DND-41 (cell line): ENCODE measurements around the gene TMEM203.

Experiments
- EZH2 ChIP-seq: IDR thresholded peaks from 3 replicates; pipeline ENCODE4 v1.6.1; 2012; ENCODE audit warnings: borderline replicate concordance, low read depth, mild to moderate bottlenecking, moderate library complexity, low read length, inconsistent platforms; ENCODE audit not compliant: severe bottlenecking
- TF ChIP-seq, protein P1 (sequence below): IDR thresholded peaks from 2 replicates; pipeline ENCODE4 v1.5.1; 2012; ENCODE audit warnings: borderline replicate concordance, low read length, moderate library complexity, mild to moderate bottlenecking; ENCODE audit not compliant: poor library complexity, severe bottlenecking; ENCODE audit errors: extremely low read depth

DNA sequence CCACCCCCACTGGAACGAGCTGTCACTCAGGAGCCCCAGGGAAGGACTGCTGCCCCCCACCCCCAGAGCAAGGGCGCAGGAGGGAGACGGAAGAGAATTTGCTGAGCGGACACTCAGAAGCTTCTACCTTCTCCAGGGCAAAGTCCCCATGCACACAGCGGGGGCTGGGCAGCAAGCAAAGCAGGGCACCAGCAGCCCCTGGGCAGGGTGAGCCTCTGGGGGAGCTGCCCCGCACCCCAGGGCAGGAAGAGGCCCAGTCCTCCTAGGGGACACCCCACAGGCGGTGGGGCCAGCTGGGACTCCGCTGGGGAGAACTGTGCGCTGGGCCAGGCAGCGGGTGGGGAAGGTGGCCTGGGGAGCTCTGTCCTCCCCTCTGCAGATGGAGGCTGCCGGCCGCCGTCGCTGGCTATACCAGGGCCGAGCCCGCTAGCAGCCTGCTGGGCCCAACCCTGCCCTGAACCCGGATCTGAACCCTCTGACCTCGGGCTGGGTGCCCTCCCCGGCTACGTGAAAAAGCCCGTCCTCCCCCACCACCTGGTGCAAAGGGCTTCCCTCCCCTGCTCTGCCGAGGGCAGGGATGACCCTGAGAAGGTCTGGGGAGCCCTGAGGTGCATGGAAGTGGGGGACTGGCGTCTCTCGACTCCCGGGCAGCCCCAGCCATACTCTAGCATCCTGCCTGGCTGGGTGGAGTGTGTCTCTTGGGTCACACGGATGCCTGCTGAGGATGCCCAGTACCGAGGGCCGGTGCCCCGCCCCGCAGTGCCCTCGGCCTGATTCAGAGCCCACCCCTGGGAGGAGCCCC, 24.7 kb upstream of the TMEM203 start:
- TF ChIP-seq, protein P1, sequence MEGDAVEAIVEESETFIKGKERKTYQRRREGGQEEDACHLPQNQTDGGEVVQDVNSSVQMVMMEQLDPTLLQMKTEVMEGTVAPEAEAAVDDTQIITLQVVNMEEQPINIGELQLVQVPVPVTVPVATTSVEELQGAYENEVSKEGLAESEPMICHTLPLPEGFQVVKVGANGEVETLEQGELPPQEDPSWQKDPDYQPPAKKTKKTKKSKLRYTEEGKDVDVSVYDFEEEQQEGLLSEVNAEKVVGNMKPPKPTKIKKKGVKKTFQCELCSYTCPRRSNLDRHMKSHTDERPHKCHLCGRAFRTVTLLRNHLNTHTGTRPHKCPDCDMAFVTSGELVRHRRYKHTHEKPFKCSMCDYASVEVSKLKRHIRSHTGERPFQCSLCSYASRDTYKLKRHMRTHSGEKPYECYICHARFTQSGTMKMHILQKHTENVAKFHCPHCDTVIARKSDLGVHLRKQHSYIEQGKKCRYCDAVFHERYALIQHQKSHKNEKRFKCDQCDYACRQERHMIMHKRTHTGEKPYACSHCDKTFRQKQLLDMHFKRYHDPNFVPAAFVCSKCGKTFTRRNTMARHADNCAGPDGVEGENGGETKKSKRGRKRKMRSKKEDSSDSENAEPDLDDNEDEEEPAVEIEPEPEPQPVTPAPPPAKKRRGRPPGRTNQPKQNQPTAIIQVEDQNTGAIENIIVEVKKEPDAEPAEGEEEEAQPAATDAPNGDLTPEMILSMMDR: no peak
- no peak for TF ChIP-seq EZH2
